Measurements from ENCODE around the gene DHX30.

The DHX30 gene

GRCh38 chr3:47846186-47846879 lies 43.4 kb downstream of the DHX30 start:
- H3K9me3 Mint-ChIP-seq, result no peaks in the 10 kb centered on the region
- H3K36me3 Mint-ChIP-seq, result peaks cover 100% of the 10 kb centered on the region
- no peak overlapping the region for H3K27ac Mint-ChIP-seq
- no peak overlapping the region for H3K4me3 Mint-ChIP-seq
- peaks cover 13% of the 10 kb centered on the region for H3K4me1 Mint-ChIP-seq
- no peak for DNase-seq (ENCODE audit: low spot score in 2 of 2)
- ATAC-seq, result no peak

DNA sequence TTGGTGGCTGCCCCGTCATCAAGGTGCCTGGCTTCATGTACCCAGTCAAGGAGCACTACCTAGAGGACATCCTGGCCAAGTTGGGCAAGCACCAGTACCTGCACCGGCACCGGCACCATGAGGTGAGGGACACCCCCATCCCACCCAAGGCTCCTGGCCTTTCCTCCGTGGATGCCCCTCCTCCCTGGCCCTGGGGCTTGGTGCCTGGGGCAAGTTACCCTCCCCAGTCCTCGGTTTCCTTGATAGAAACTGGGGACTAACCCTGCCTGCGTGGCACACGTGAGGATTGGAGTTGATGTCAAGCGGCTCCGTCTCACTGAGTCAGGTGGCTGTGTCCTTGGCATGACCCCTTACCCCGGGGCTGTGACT lies 43.9 kb downstream of the DHX30 start:
- ATAC-seq, result no peak
- DNase-seq (ENCODE audit: low spot score in 2 of 2), result no peak
- Mint-ChIP-seq H3K36me3 (peaks cover 100% of the 10 kb centered on the region), H3K27ac (no peak overlapping the region), H3K4me1 (peaks cover 13% of the 10 kb centered on the region), H3K4me3 (no peak overlapping the region), H3K9me3 (no peaks in the 10 kb centered on the region)

DNA sequence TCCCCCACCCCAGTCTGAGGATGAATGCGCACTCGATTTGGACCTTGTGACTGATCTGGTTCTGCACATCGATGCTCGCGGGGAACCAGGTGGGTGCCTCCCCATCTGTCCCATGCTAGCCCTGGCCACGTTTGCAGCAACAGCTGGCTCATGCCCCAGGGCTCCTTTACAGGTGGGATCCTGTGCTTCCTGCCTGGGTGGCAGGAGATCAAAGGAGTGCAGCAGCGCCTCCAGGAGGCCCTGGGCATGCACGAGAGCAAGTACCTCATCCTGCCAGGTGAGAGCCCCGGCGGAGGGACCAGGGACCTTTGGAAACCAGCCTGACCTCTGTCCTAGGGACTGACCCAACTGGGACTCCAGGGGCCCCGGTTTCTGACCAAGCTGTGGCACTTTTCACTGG lies 44.3 kb downstream of the DHX30 start:
- H3K27ac Mint-ChIP-seq, result no peak overlapping the region
- no peaks in the 10 kb centered on the region for H3K9me3 Mint-ChIP-seq
- H3K4me3 Mint-ChIP-seq, result no peak overlapping the region
- peaks cover 100% of the 10 kb centered on the region for H3K36me3 Mint-ChIP-seq
- H3K4me1 Mint-ChIP-seq, result peaks cover 13% of the 10 kb centered on the region
- DNase-seq (ENCODE audit: low spot score in 2 of 2) (no peak), ATAC-seq (no peak)

GRCh38 chr3:47847801-47848518 lies 45.0 kb downstream of the DHX30 start:
- ATAC-seq (no peak), DNase-seq (ENCODE audit: low spot score in 2 of 2) (no peak)
- Mint-ChIP-seq H3K36me3 (peaks cover 100% of the 10 kb centered on the region), H3K27ac (peak overlapping the region; percentile 88), H3K4me3 (no peak overlapping the region), H3K9me3 (no peaks in the 10 kb centered on the region), H3K4me1 (peaks cover 13% of the 10 kb centered on the region)

DNA sequence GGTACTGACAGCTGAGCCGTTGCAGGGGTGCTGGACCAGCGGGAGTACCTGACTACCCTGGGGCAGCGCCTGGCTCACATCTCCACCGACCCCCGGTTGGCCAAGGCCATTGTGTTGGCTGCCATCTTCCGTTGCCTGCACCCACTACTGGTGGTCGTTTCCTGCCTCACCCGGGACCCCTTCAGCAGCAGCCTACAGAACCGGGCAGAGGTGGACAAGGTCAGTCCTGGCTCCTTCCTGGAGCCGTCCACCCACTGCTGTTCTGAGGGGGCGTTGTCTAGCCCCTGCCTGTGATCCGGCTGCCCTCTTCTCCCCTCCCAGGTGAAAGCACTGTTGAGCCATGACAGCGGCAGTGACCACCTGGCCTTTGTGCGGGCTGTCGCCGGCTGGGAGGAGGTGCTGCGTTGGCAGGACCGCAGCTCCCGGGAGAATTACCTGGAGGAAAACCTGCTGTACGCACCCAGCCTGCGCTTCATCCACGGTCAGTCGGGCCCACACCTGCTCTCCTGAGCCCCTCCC lies 45.7 kb downstream of the DHX30 start:
- DNase-seq (ENCODE audit: low spot score in 2 of 2) (no peak), ATAC-seq (no peak)
- H3K4me3 Mint-ChIP-seq, result no peak overlapping the region
- peaks cover 96% of the 10 kb centered on the region for H3K36me3 Mint-ChIP-seq
- H3K4me1 Mint-ChIP-seq, result peaks cover 13% of the 10 kb centered on the region
- H3K9me3 Mint-ChIP-seq, result no peaks in the 10 kb centered on the region
- peak overlapping the region; percentile 88 for H3K27ac Mint-ChIP-seq

DNA sequence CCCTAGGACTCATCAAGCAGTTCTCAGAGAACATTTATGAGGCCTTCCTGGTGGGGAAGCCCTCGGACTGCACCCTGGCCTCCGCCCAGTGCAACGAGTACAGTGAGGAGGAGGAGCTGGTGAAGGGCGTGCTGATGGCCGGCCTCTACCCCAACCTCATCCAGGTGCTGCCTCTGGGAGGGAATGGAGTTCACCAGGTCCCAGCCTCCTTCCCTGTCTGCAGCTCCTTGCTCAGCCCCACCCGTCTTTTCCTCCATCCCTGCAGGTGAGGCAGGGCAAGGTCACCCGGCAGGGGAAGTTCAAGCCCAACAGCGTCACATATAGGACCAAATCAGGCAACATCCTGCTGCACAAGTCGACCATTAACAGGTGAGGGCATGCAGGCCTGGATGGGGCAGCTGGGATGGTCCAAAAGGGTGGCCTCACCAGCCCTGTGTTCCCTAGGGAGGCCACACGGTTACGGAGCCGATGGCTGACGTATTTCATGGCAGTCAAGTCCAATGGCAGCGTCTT lies 46.3 kb downstream of the DHX30 start:
- no peak for DNase-seq (ENCODE audit: low spot score in 2 of 2)
- Mint-ChIP-seq H3K4me1 (peaks cover 13% of the 10 kb centered on the region), H3K36me3 (peaks cover 95% of the 10 kb centered on the region), H3K27ac (peak overlapping the region; percentile 88), H3K4me3 (no peak overlapping the region), H3K9me3 (no peaks in the 10 kb centered on the region)
- ATAC-seq, result no peak

DNA sequence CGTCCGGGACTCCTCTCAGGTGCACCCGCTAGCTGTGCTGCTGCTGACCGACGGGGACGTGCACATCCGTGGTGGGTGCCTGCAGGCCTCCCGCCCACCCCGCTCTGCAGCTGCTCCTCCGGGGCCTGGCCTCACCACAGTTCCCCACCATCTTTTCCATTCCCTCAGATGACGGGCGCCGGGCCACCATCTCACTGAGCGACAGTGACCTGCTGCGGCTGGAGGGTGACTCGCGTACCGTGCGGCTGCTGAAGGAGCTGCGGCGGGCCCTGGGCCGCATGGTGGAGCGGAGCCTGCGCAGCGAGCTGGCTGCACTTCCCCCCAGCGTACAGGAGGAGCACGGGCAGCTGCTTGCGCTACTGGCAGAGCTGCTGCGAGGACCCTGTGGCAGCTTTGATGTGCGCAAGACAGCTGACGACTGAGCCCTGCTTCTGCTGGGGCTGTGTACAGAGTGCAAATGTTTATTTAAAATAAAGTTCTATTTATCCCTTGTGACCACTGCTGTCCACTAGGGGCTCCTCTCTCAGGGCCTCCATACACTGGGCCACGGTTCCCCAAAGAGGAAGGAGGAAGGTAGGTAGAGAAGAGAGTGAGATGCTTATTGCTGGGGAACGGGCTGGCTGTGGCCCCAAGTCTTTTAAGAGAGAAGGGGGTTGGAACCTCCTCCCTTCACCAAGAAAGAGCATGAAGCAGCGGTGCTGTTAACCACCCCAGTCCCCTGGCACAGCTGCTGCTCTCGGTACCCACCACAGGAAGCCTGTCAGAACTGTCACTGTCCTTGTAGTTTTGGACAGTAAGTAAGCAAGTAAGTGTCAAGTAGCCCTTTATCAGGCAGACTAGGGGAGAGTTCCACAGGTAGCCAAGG lies 47.0 kb downstream of the DHX30 start:
- Mint-ChIP-seq H3K9me3 (no peaks in the 10 kb centered on the region), H3K4me1 (peaks cover 13% of the 10 kb centered on the region), H3K36me3 (peaks cover 88% of the 10 kb centered on the region), H3K4me3 (no peak overlapping the region), H3K27ac (peak overlapping the region; percentile 88)
- no peak for DNase-seq (ENCODE audit: low spot score in 2 of 2)
- ATAC-seq, result peak; percentile 29

- Mint-ChIP-seq H3K4me3 (no peak overlapping the region), H3K36me3 (peaks cover 84% of the 10 kb centered on the region), H3K9me3 (no peaks in the 10 kb centered on the region), H3K27ac (peak overlapping the region; percentile 88), H3K4me1 (peaks cover 13% of the 10 kb centered on the region)
- DNase-seq (ENCODE audit: low spot score in 2 of 2), result no peak
- no peak for ATAC-seq
These were observed 47.8 kb downstream of the DHX30 start for GRCh38 chr3:47850564-47851410.

GRCh38 chr3:47851888-47852603 lies 49.1 kb downstream of the DHX30 start:
- DNase-seq (ENCODE audit: low spot score in 2 of 2) (no peak), ATAC-seq (no peak)
- peaks cover 79% of the 10 kb centered on the region for H3K36me3 Mint-ChIP-seq
- peaks cover 13% of the 10 kb centered on the region for H3K4me1 Mint-ChIP-seq
- no peaks in the 10 kb centered on the region for H3K9me3 Mint-ChIP-seq
- peak overlapping the region; percentile 88 for H3K27ac Mint-ChIP-seq
- H3K4me3 Mint-ChIP-seq, result no peak overlapping the region

DNA sequence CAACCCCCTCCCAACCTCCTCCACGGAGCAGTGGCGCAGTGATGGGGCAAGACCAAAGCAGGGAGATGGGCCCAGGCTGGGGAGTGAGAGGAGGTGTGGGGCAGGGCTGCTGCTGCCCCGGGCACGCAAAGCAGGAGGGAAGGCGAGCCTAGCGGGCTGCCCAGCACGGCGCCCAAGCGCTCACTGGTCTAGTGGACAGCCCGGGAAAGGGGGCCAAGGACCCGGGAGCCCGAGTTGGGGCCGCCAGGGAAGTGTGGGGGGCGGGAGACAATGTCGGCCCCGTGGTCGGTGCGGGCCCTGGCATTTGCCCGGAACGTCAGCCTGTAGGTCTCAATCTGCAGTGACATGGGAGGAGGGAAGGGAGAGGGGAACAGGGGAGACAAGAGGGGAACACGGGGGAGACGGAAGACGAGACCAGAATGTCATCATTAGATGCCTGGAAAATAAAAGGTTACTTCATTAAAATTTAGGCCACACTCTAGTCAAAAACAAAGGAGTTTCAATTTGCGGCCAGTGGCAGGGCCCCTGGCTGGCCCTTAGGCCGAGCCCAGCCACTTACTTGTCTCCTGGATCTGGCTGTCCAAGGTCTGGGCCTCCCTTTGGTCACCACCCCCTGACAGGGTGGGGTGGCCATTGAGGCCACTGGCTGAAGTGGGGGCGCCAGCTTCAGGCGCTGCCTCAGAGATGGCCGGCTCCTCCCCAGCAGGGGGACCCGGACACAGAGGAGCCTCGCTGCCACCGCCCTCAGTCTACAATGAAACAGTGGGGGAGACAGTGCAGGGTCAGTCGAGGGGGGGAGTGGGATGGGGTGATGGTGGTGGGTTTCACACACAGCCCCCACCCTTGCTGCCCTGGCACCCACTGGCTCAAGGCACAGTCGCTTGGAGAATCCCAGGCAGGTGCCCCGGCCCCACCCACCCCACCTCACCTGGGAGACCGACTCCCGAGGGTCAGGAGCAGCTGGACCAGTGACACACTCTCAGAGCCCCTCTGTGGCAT lies 50.0 kb downstream of the DHX30 start:
- no peak overlapping the region for H3K4me3 Mint-ChIP-seq

DNA sequence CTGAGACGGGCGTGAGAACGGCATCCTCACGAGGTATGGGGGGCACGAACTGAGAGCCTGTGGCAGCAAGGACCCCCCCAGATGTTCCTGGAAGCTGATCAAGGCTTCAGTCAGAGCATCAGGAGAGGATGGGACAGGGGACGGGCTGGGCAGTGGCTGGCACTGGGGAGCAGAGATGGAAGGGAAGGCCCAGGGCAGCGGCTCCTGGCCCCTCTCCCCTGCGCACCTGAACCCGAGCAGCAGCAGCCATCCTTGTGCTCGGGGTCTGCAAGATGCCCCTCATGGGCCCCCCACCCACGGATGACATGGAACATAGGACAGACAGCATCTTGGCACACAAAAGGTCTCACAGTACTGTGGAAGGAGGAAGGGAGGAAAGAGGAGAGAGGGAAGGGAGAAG lies 51.3 kb downstream of the DHX30 start:
- Mint-ChIP-seq H3K9me3 (no peaks in the 10 kb centered on the region), H3K36me3 (peaks cover 71% of the 10 kb centered on the region), H3K27ac (peak overlapping the region; percentile 46), H3K4me1 (peaks cover 10% of the 10 kb centered on the region), H3K4me3 (no peak overlapping the region)
- no peak for DNase-seq (ENCODE audit: low spot score in 2 of 2)
- no peak for ATAC-seq

More for the DNA sequence above, 50.0 kb downstream of the DHX30 start:
- DNase-seq (ENCODE audit: low spot score in 2 of 2) (no peak), ATAC-seq (no peak)
- Mint-ChIP-seq H3K9me3 (no peaks in the 10 kb centered on the region), H3K4me1 (peaks cover 13% of the 10 kb centered on the region), H3K27ac (peak overlapping the region; percentile 88), H3K36me3 (peaks cover 78% of the 10 kb centered on the region)

GRCh38 chr3:47854720-47855455 lies 52.0 kb downstream of the DHX30 start:
- Mint-ChIP-seq H3K4me1 (peaks cover 5% of the 10 kb centered on the region), H3K9me3 (no peaks in the 10 kb centered on the region), H3K4me3 (no peak overlapping the region), H3K36me3 (peaks cover 65% of the 10 kb centered on the region), H3K27ac (no peak overlapping the region)
- ATAC-seq, result no peak
- no peak for DNase-seq (ENCODE audit: low spot score in 2 of 2)

Data from stimulated activated effector memory CD8-positive, alpha-beta T cell treated with anti-CD3 and anti-CD28 coated beads, Interleukin-12 subunit alpha, Interleukin-12 subunit beta, amount 100 ng/mL, for 72 hours (primary cell).